HCT116 (cell line): ENCODE measurements around the gene ABCB8. TPM values are rescaled to one million over a fixed set of nuclear protein-coding genes. Genes with fewer than 3 reads are reported as not detected.

Experiments
- ATAC-seq: fragments of 200-7000 bp; cut with Tn5 transposase; 2 replicates; pipeline ENCODE4 v1.9.1; 2020; ENCODE audit warnings: mild to moderate bottlenecking, moderate library complexity
- BruUV-seq: library from RNA; stranded (reverse); fragments of 400-500 nt; replicated peaks from 2 replicates; lab custom pipeline; 2021; lab: Mats Ljungman, UMichigan
- CTCF ChIA-PET: fragments of 300-600 bp; sonication (Branson Sonifier 250); formaldehyde crosslinking; loops from one replicate; lab custom pipeline; 2021; ENCODE audit warnings: antibody characterized with exemption; lab: Charles Lee
- POLR2A ChIA-PET: fragments of 300-600, 350-600 bp; sonication (Branson Sonifier 250); formaldehyde crosslinking; loops from one replicate; lab custom pipeline; 2021; ENCODE audit warnings: antibody characterized with exemption; lab: Charles Lee
- RAD21 ChIA-PET, 2 experiments: fragments of 300-600 bp; sonication (Branson Sonifier 250); formaldehyde crosslinking; loops; one replicate each; lab custom pipeline; 2023; ENCODE audit warnings: low total read pairs in 2 of 2; ENCODE audit not compliant: uncharacterized antibody in 2 of 2, unreplicated experiment in 2 of 2, low non-redundant PET in 1 of 2; lab: Charles Lee
- DNase-seq: peaks from one replicate; pipeline ENCODE4 v3.0.0-alpha.2; 2010; ENCODE audit warnings: low read depth, low spot score
- H2AFZ ChIP-seq: fragments of 200-600 bp; shearing (Covaris generic), sonication (generic); 2 replicates; pipeline ENCODE4 v1.6.1; 2017; ENCODE audit warnings: low read depth, mixed run types, mixed read lengths, antibody characterized with exemption, low read length; ENCODE audit not compliant: poor library complexity, severe bottlenecking
- H3K27ac ChIP-seq: 2 replicates; pipeline ENCODE4 v1.5.1; 2012; ENCODE audit warnings: low read depth, low read length
- H3K27me3 ChIP-seq: fragments of 200-600 bp; sonication (generic); 2 replicates; pipeline ENCODE4 v1.6.1; 2016; ENCODE audit warnings: mixed run types, low read length, mixed read lengths; ENCODE audit not compliant: insufficient read depth
- H3K36me3 ChIP-seq, 2 experiments: fragments of 200-500 bp in 1 of 2; fragments of 200-600 bp in 1 of 2; sonication (Bioruptor generic) in 1 of 2; sonication (generic) in 1 of 2; 2 replicates each; pipeline versions ENCODE4 v1.5.1 to v1.6.1; 2014 to 2016; ENCODE audit warnings: low read length in 2 of 2, inconsistent platforms in 1 of 2, mixed read lengths in 1 of 2, mixed run types in 1 of 2; ENCODE audit not compliant: insufficient read depth in 2 of 2, control insufficient read depth in 1 of 2
- H3K4me1 ChIP-seq, 2 experiments: fragments of 200-600 bp in 1 of 2; sonication (generic) in 1 of 2; 2 replicates each; pipeline versions ENCODE4 v1.5.1 to v1.6.1; 2012 to 2017; ENCODE audit warnings: low read length in 2 of 2, inconsistent platforms in 1 of 2, mild to moderate bottlenecking in 1 of 2, mixed read lengths in 1 of 2, mixed run types in 1 of 2, moderate library complexity in 1 of 2; ENCODE audit not compliant: insufficient read depth in 2 of 2, control insufficient read depth in 1 of 2
- H3K4me2 ChIP-seq: fragments of 200-600 bp; sonication (generic); 2 replicates; pipeline ENCODE4 v1.6.1; 2017; ENCODE audit warnings: mixed run types, low read length, mixed read lengths
- H3K4me3 ChIP-seq, 2 experiments: fragments of 200-600 bp in 1 of 2; sonication (generic) in 1 of 2; replicated peaks in 1 of 2; 2 replicates each; pipeline ENCODE4 v1.5.1; 2011 to 2016; ENCODE audit warnings: low read length in 2 of 2, control low read depth in 1 of 2, low read depth in 1 of 2, mild to moderate bottlenecking in 1 of 2, mixed read lengths in 1 of 2, mixed run types in 1 of 2
- H3K79me2 ChIP-seq: fragments of 200-600 bp; sonication (generic); 2 replicates; pipeline ENCODE4 v1.6.1; 2017; ENCODE audit warnings: mild to moderate bottlenecking, mixed run types, low read length, moderate library complexity, mixed read lengths; ENCODE audit not compliant: insufficient read depth
- H3K9ac ChIP-seq: fragments of 200-600 bp; sonication (generic); 2 replicates; pipeline ENCODE4 v1.6.1; 2016; ENCODE audit warnings: low read length, mixed read lengths
- H3K9me2 ChIP-seq: fragments of 200-600 bp; sonication (generic), shearing (Covaris generic); 2 replicates; pipeline ENCODE4 v1.6.1; 2017; ENCODE audit warnings: mixed run types, mild to moderate bottlenecking, moderate library complexity; ENCODE audit not compliant: insufficient read depth
- H3K9me3 ChIP-seq, 2 experiments: fragments of 200-500 bp in 1 of 2; fragments of 200-600 bp in 1 of 2; sonication (Bioruptor generic) in 1 of 2; sonication (generic) in 1 of 2; 2 replicates each; pipeline ENCODE4 v1.6.1; 2014 to 2017; ENCODE audit warnings: low read length in 2 of 2, mixed read lengths in 2 of 2, inconsistent platforms in 1 of 2, low read depth in 1 of 2, mild to moderate bottlenecking in 1 of 2, mixed run types in 1 of 2, moderate library complexity in 1 of 2; ENCODE audit not compliant: control insufficient read depth in 1 of 2, insufficient read depth in 1 of 2
- H4K20me1 ChIP-seq: fragments of 200-600 bp; sonication (generic), shearing (Covaris generic); 2 replicates; pipeline ENCODE4 v1.6.1; 2017; ENCODE audit warnings: mixed run types, mild to moderate bottlenecking, moderate library complexity; ENCODE audit not compliant: insufficient read depth
- CBX3 ChIP-seq: IDR thresholded peaks from 2 replicates; pipeline ENCODE4 v1.6.1; 2012; ENCODE audit warnings: low read depth
- CEBPB ChIP-seq: IDR thresholded peaks from 2 replicates; pipeline ENCODE4 v1.6.1; 2012; ENCODE audit warnings: low read depth
- EGR1 ChIP-seq: IDR thresholded peaks from 2 replicates; pipeline ENCODE4 v1.6.1; 2012; ENCODE audit warnings: low read depth
- ELF1 ChIP-seq: IDR thresholded peaks from 2 replicates; pipeline ENCODE4 v1.6.1; 2012; ENCODE audit warnings: low read depth, borderline replicate concordance
- EZH2 ChIP-seq: fragments of 200-600 bp; sonication (generic); IDR thresholded peaks from 2 replicates; pipeline ENCODE4 v1.6.1; 2017; ENCODE audit warnings: antibody characterized with exemption, mixed run types
- EZH2phosphoT487 ChIP-seq: fragments of 200-600 bp; IDR thresholded peaks from 2 replicates; pipeline ENCODE4 v1.6.1; 2018; ENCODE audit warnings: antibody characterized with exemption, borderline replicate concordance
- FOSL1 ChIP-seq: IDR thresholded peaks from 2 replicates; pipeline ENCODE4 v1.6.1; 2012; ENCODE audit warnings: low read depth
- POLR2A ChIP-seq: IDR thresholded peaks from 2 replicates; pipeline ENCODE4 v1.7.0; 2011; ENCODE audit warnings: borderline replicate concordance; ENCODE audit not compliant: insufficient read depth, insufficient read length; ENCODE audit errors: extremely low read depth
- RAD21 ChIP-seq: IDR thresholded peaks from 2 replicates; pipeline ENCODE4 v1.6.1; 2012; ENCODE audit warnings: low read depth, mild to moderate bottlenecking
- SIN3A ChIP-seq: IDR thresholded peaks from 2 replicates; pipeline ENCODE4 v1.6.1; 2012; ENCODE audit warnings: low read depth
- SP1 ChIP-seq: IDR thresholded peaks from 2 replicates; pipeline ENCODE4 v1.6.1; 2012; ENCODE audit warnings: low read depth
- SRF ChIP-seq: IDR thresholded peaks from 2 replicates; pipeline ENCODE4 v1.6.1; 2012; ENCODE audit warnings: low read depth
- TCF7L2 ChIP-seq: IDR thresholded peaks from 2 replicates; pipeline ENCODE4 v1.7.0; 2011; ENCODE audit warnings: borderline replicate concordance, inconsistent platforms; ENCODE audit not compliant: insufficient read depth, insufficient read length; ENCODE audit errors: extremely low read depth
- YY1 ChIP-seq: IDR thresholded peaks from 2 replicates; pipeline ENCODE4 v1.6.1; 2011; ENCODE audit warnings: low read length, low read depth, moderate library complexity, mild to moderate bottlenecking; ENCODE audit not compliant: insufficient replicate concordance; ENCODE audit errors: extremely low read depth
- ZNF274 ChIP-seq: fragments of 200-500 bp; sonication (Bioruptor generic); IDR thresholded peaks from 2 replicates; pipeline ENCODE4 v1.6.1; 2014; ENCODE audit warnings: mild to moderate bottlenecking, low read depth, low read length, inconsistent platforms
- intact Hi-C: fragments of 100-400 bp; cut with micrococcal nuclease; formaldehyde crosslinking; loops from 2 replicates; pipeline ENCODE4 v1.10.0; 2022
- total RNA-seq: library from RNA; stranded (reverse); gene quantifications from one replicate; pipeline ENCODE4 v1.2.1, GENCODE V29; 2021; ENCODE audit not compliant: unreplicated experiment
- TF ChIP-seq, protein P1 (sequence below): IDR thresholded peaks from 2 replicates; pipeline ENCODE4 v1.6.1; 2011; ENCODE audit warnings: mild to moderate bottlenecking, low read length, moderate library complexity; ENCODE audit not compliant: insufficient replicate concordance; ENCODE audit errors: extremely low read depth
- TF ChIP-seq, protein P2 (sequence below): IDR thresholded peaks from 2 replicates; pipeline ENCODE4 v1.6.1; 2012
- TF ChIP-seq, protein P3 (sequence below), 3 experiments: fragments of 200-600 bp in 1 of 3; sonication (generic) in 1 of 3; IDR thresholded peaks in 2 of 3; conservative IDR thresholded peaks in 1 of 3; 2 replicates each; pipeline ENCODE4 v1.5.1; 2012 to 2017; ENCODE audit warnings: low read depth in 2 of 3, low read length in 2 of 3, antibody characterized with exemption in 1 of 3, borderline replicate concordance in 1 of 3, control low read depth in 1 of 3, mild to moderate bottlenecking in 1 of 3, mixed read lengths in 1 of 3, mixed run types in 1 of 3, moderate library complexity in 1 of 3; ENCODE audit not compliant: insufficient read depth in 1 of 3
- TF ChIP-seq, protein P4 (sequence below): IDR thresholded peaks from 2 replicates; pipeline ENCODE4 v1.6.1; 2012

ABCB8 gene
- total RNA-seq, 1 experiment from 2014 or later, result 55.2 TPM

DNA sequence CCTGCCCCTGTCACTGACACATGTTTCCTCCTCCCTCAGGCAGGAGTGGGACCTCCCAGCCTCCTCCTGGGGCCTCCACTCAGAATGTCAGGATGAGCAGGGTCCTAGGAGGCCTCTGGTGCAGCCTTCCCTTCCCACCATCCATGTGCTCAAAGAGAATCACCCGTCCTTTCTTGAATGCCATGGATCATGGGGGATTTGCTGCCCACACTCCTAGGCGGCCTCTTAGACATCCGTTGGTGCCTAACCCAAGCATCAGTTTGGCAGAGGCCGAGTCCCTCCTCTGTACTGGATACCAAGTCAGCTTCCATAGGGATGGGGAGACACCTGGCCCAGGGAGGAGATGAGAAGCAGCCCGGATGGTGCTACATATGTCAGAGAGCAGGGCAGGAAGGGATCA, 30.4 kb upstream of the ABCB8 start:
- ATAC-seq (no peak), DNase-seq (no peak)
- Histone ChIP-seq H3K27ac (no peak overlapping the region), H3K4me3 (no peak overlapping the region), H3K4me2 (no peak overlapping the region), H3K9me3 (no peaks in the 10 kb centered on the region), H3K9ac (no peak overlapping the region), H4K20me1 (no peaks in the 10 kb centered on the region), H3K9me2 (no peaks in the 10 kb centered on the region), H3K4me1 (no peaks in the 10 kb centered on the region), H3K27me3 (no peaks in the 10 kb centered on the region), H2AFZ (no peak overlapping the region), H3K79me2 (no peaks in the 10 kb centered on the region), H3K36me3 (no peaks in the 10 kb centered on the region)
- intact Hi-C loops, result no loop called here
- CTCF ChIA-PET, result no interaction called here
- no peak for TF ChIP-seq ELF1
- TF ChIP-seq SP1, result no peak
- no peak for TF ChIP-seq EZH2phosphoT487
- no peak for TF ChIP-seq FOSL1
- TF ChIP-seq SIN3A, result no peak
- TF ChIP-seq, protein P1, sequence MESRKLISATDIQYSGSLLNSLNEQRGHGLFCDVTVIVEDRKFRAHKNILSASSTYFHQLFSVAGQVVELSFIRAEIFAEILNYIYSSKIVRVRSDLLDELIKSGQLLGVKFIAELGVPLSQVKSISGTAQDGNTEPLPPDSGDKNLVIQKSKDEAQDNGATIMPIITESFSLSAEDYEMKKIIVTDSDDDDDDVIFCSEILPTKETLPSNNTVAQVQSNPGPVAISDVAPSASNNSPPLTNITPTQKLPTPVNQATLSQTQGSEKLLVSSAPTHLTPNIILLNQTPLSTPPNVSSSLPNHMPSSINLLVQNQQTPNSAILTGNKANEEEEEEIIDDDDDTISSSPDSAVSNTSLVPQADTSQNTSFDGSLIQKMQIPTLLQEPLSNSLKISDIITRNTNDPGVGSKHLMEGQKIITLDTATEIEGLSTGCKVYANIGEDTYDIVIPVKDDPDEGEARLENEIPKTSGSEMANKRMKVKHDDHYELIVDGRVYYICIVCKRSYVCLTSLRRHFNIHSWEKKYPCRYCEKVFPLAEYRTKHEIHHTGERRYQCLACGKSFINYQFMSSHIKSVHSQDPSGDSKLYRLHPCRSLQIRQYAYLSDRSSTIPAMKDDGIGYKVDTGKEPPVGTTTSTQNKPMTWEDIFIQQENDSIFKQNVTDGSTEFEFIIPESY, result no peak
- no peak for TF ChIP-seq RAD21
- TF ChIP-seq CBX3, result no peak
- TF ChIP-seq POLR2A, result no peak
- TF ChIP-seq YY1, result no peak
- TF ChIP-seq CEBPB, result no peak
- TF ChIP-seq, protein P2, sequence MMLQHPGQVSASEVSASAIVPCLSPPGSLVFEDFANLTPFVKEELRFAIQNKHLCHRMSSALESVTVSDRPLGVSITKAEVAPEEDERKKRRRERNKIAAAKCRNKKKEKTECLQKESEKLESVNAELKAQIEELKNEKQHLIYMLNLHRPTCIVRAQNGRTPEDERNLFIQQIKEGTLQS, result no peak
- TF ChIP-seq, protein P3, sequence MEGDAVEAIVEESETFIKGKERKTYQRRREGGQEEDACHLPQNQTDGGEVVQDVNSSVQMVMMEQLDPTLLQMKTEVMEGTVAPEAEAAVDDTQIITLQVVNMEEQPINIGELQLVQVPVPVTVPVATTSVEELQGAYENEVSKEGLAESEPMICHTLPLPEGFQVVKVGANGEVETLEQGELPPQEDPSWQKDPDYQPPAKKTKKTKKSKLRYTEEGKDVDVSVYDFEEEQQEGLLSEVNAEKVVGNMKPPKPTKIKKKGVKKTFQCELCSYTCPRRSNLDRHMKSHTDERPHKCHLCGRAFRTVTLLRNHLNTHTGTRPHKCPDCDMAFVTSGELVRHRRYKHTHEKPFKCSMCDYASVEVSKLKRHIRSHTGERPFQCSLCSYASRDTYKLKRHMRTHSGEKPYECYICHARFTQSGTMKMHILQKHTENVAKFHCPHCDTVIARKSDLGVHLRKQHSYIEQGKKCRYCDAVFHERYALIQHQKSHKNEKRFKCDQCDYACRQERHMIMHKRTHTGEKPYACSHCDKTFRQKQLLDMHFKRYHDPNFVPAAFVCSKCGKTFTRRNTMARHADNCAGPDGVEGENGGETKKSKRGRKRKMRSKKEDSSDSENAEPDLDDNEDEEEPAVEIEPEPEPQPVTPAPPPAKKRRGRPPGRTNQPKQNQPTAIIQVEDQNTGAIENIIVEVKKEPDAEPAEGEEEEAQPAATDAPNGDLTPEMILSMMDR (IDR thresholded peaks at IDR 0.05 in 2 of 3, conservative IDR thresholded peaks at IDR 0.05 in 1 of 3; ENCODE audit: borderline replicate concordance in 1 of 3, insufficient read depth in 1 of 3, low read depth in 2 of 3, low read length in 2 of 3), result no peak
- no peak for TF ChIP-seq EZH2
- TF ChIP-seq, protein P4, sequence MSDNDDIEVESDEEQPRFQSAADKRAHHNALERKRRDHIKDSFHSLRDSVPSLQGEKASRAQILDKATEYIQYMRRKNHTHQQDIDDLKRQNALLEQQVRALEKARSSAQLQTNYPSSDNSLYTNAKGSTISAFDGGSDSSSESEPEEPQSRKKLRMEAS, result no peak
- no peak for TF ChIP-seq TCF7L2
- no peak for TF ChIP-seq ZNF274
- TF ChIP-seq SRF, result no peak
- TF ChIP-seq EGR1, result no peak
- POLR2A ChIA-PET, result no interaction called here
- BruUV-seq, result no TSS peak
- RAD21 ChIA-PET, result no interaction called here
